ENCODE data around the gene DCDC2C.

The DCDC2C gene

GRCh38 chr2:3784731-3785130 is 81.4 kb downstream of the DCDC2C start:
- Histone ChIP-seq H3K36me3 (ENCODE audit: insufficient read depth, low read length) (no peaks in the 10 kb centered on the region), H3K79me2 (ENCODE audit: insufficient read depth, low read length) (no peaks in the 10 kb centered on the region), H2AFZ (ENCODE audit: low read depth, low read length) (no peak overlapping the region), H3K4me2 (ENCODE audit: insufficient read depth, low read length) (no peak overlapping the region), H4K20me1 (ENCODE audit: insufficient read depth, low read length) (no peaks in the 10 kb centered on the region), H3K27me3 (ENCODE audit: insufficient read depth, low read length, poor library complexity) (no peaks in the 10 kb centered on the region), H3K4me1 (ENCODE audit: insufficient read depth, low read length) (peaks cover 4% of the 10 kb centered on the region; the same call in 1 of the 2 replicates), H3K27ac (ENCODE audit: low read length) (no peak overlapping the region), H3K4me3 (ENCODE audit: low read depth in 1 of 2, low read length in 2 of 2) (no peak overlapping the region), H3K9ac (ENCODE audit: low read depth, low read length) (no peak overlapping the region), H3K9me3 (ENCODE audit: insufficient read depth, low read length, severe bottlenecking) (no peaks in the 10 kb centered on the region)
- no peak for TF ChIP-seq EZH2 (IDR thresholded peaks at IDR 0.05; ENCODE audit: borderline replicate concordance, low read depth, low read length, severe bottlenecking)
- TF ChIP-seq CTCF (IDR thresholded peaks at IDR 0.05; ENCODE audit: borderline replicate concordance, extremely low read depth, low read length, poor library complexity, severe bottlenecking), result no peak
- DNase-seq, result no peak
- ATAC-seq (ENCODE audit: insufficient read depth, low read depth), result no peak

- H3K36me3 ChIP-seq (ENCODE audit: insufficient read depth, low read length), result no peaks in the 10 kb centered on the region
- TF ChIP-seq CTCF (IDR thresholded peaks at IDR 0.05; ENCODE audit: borderline replicate concordance, extremely low read depth, low read length, poor library complexity, severe bottlenecking), result no peak
- TF ChIP-seq EZH2 (IDR thresholded peaks at IDR 0.05; ENCODE audit: borderline replicate concordance, low read depth, low read length, severe bottlenecking), result no peak
- no peaks in the 10 kb centered on the region for H4K20me1 ChIP-seq (ENCODE audit: insufficient read depth, low read length)
- H3K9me3 ChIP-seq (ENCODE audit: insufficient read depth, low read length, severe bottlenecking), result no peaks in the 10 kb centered on the region
- H3K27me3 ChIP-seq (ENCODE audit: insufficient read depth, low read length, poor library complexity), result no peaks in the 10 kb centered on the region
- ATAC-seq (ENCODE audit: insufficient read depth, low read depth) (no peak), DNase-seq (no peak)
- no peak overlapping the region for H3K9ac ChIP-seq (ENCODE audit: low read depth, low read length)
- H3K4me2 ChIP-seq (ENCODE audit: insufficient read depth, low read length), result no peak overlapping the region
- H3K4me3 ChIP-seq (ENCODE audit: low read depth in 1 of 2, low read length in 2 of 2), result no peak overlapping the region
- H3K4me1 ChIP-seq (ENCODE audit: insufficient read depth, low read length), result peaks cover 4% of the 10 kb centered on the region; the same call in 1 of the 2 replicates
- H3K27ac ChIP-seq (ENCODE audit: low read length), result no peak overlapping the region
- H3K79me2 ChIP-seq (ENCODE audit: insufficient read depth, low read length), result no peaks in the 10 kb centered on the region
- H2AFZ ChIP-seq (ENCODE audit: low read depth, low read length), result no peak overlapping the region
Observed at GRCh38 chr2:3785220-3785889, 82.0 kb downstream of the DCDC2C start.

GRCh38 chr2:3785890-3786273 is 82.5 kb downstream of the DCDC2C start:
- DNase-seq (no peak), ATAC-seq (ENCODE audit: insufficient read depth, low read depth) (no peak)
- TF ChIP-seq CTCF (IDR thresholded peaks at IDR 0.05; ENCODE audit: borderline replicate concordance, extremely low read depth, low read length, poor library complexity, severe bottlenecking), result no peak
- H4K20me1 ChIP-seq (ENCODE audit: insufficient read depth, low read length), result no peaks in the 10 kb centered on the region
- no peak overlapping the region for H3K4me2 ChIP-seq (ENCODE audit: insufficient read depth, low read length)
- H3K4me1 ChIP-seq (ENCODE audit: insufficient read depth, low read length), result no peaks in the 10 kb centered on the region
- H3K36me3 ChIP-seq (ENCODE audit: insufficient read depth, low read length), result no peaks in the 10 kb centered on the region
- H3K27me3 ChIP-seq (ENCODE audit: insufficient read depth, low read length, poor library complexity), result no peaks in the 10 kb centered on the region
- H3K4me3 ChIP-seq (ENCODE audit: low read depth in 1 of 2, low read length in 2 of 2), result no peak overlapping the region
- no peaks in the 10 kb centered on the region for H3K79me2 ChIP-seq (ENCODE audit: insufficient read depth, low read length)
- H3K27ac ChIP-seq (ENCODE audit: low read length), result no peak overlapping the region
- no peaks in the 10 kb centered on the region for H3K9me3 ChIP-seq (ENCODE audit: insufficient read depth, low read length, severe bottlenecking)
- no peak overlapping the region for H2AFZ ChIP-seq (ENCODE audit: low read depth, low read length)
- H3K9ac ChIP-seq (ENCODE audit: low read depth, low read length), result no peak overlapping the region
